DLD1 (cell line): ENCODE results near the gene SMIM21.

Experiments
- in situ Hi-C: cut with HindIII; loops from 2 replicates; pipeline ENCODE4 v1.10.0; 2017; ENCODE audit warnings: low sequenced_read_pairs

SMIM21 gene

DNA sequence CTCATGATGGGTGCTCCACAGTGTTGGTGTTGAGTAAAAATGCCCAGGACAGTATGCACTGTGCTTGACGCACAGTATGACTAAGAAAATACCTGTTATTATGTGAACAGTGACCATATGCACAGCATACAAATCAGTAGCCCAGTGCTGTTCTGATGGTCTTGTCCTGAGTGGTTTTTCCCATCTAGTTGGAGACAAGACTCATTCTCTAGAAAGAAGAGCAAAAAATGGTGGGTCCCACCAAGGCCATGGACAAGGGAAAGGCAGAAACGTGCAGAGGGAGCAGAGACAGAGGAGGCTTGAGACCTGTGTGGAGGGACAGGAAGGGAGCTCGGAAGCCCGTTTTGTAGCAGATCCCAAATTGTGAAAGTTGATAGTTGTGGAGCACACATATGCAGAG, 987 bp upstream of the SMIM21 start:
- in situ Hi-C loops = no loop called here

GRCh38 chr18:75422341-75422910, 5.1 kb downstream of the SMIM21 start:
- in situ Hi-C loops = no loop called here

GRCh38 chr18:75421656-75422055, 5.8 kb downstream of the SMIM21 start:
- in situ Hi-C loops = no loop called here

GRCh38 chr18:75418293-75419005, 9.1 kb downstream of the SMIM21 start:
- in situ Hi-C loops = no loop called here

- in situ Hi-C loops = no loop called here
Measured at GRCh38 chr18:75410611-75411010, 16.9 kb downstream of the SMIM21 start.

DNA sequence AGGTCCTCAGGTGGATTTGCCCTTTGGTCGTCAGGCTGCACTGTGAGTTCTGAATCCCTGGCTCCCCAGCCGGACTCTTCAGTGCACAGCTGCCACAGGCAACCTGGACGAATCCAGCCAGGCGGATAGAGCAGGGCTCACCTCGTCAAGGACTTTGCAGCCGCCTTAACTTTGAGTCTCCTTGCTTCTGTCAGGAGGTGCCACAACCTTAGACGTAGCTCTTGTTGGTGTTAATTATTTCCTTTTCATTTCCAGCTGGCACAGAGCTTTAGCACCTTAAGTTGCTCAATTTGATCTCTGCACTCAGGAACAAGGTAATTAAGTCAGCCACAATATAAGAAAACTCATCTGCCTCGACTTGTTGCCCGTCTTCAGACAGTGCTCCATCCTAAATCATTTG, 17.7 kb downstream of the SMIM21 start:
- in situ Hi-C loops = no loop called here

GRCh38 chr18:75408554-75409506, 18.7 kb downstream of the SMIM21 start:
- in situ Hi-C loops = no loop called here

DNA sequence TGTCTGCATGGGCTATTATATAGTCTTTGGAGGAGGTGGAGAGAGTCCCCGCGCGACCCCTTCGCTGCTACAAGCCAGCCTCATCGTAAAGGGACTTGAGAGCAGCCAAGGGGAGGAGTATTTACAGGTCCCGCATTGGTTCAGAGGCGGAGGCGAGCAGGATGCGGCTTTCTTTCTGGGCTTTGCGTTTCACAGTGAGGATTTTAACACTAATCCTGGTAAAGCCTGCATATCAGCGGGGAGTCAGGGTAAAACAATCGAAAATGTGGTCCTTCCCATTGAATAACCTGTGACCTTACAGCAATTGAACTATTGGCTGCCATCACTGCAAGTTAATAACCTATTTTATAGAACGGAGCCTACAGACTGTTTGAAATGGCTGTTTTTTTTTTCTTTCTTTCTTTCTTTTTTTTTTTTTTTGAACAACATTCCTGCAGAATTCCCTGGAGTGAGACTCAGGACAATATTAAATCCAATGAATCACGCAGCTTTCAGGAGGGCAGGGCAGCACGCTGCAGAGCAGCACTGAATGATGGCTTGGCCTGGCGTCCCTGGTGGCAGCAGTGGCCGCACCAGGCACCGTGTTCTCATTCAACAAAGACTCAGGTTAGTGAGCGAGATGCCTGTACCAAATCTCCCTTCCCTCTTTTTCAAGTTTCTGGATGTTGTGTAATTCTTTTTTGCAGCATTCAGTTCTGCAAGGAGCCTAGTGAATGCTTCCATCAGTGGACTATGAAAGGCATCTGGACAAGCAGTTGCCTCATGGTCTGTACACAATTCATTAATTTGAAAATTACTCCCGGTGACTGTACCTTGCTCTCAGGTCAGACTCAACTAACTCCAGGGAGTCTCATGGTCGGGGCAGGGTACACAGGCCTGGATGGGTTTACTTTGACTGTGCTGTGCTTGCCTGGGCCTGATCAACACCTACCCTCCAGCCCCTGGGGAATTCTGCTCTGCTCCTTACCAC, 19.8 kb downstream of the SMIM21 start:
- in situ Hi-C loops = no loop called here

DNA sequence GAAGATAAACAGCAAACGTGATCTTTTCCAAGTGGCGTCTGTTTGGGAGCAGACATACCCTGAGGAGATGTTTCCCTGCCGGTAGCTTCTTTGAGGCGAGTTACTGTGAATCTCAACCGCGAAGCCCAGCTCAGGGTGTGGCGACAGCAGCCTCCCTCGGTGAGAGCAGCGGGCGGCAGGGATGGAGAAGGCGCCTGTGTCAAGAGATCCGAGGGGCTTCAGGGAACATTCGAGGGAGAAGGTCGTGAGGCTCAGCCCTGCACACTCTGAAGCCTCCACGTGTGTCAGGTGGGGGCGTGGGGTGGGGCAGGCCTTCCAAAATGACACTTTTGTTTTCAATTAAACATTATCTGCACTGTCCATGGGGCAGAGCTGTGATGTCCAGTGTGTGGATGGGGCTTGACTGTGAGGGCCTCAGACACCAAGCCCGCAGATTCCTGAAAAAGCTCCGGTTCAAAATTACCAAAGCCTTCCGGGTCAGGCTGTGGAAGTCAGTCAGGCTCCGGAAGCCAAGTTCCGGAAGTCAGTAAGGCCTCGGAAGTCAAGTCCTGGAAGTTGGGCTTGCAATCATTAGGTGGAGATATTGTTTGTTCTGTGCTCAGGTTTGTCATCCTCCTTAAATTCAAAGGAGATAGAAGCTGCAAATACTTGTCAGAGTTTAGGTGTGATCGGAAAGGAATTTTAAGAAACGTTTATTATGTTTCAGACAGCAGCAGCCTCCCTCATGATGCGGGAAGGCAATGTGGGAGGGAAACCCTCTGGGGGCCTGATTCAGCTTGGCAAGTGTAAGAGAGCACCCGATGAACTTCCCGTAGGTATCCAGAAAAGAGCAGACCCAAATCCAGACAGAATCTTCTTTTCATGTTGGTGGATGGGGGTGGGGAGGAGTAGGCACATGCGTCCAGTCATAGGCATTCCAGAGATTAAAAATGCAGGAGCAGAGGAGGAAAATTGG, 20.7 kb downstream of the SMIM21 start:
- in situ Hi-C loops = no loop called here

- in situ Hi-C loops = no loop called here
Measured at GRCh38 chr18:75405351-75405750, 22.2 kb downstream of the SMIM21 start.

DNA sequence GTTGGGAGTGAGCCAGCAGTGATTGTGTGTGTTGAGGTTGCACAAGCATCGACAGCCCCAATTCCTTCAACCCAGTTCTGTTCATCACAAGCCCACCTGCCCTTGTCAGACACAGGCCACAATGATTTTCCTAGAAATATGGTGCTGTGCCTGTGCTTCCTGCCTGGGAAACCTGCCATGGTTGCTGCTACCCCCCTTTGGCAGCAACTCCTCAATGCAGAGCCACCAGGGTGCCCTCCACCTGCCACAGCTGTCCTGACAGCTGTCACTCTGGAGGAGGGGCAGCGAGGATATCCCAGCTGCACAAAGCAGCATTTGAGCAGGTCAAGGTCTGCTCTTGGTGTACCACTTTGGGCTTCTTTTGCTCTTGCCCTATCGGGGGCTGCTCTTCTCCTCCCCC, 27.1 kb downstream of the SMIM21 start:
- in situ Hi-C loops = no loop called here

DNA sequence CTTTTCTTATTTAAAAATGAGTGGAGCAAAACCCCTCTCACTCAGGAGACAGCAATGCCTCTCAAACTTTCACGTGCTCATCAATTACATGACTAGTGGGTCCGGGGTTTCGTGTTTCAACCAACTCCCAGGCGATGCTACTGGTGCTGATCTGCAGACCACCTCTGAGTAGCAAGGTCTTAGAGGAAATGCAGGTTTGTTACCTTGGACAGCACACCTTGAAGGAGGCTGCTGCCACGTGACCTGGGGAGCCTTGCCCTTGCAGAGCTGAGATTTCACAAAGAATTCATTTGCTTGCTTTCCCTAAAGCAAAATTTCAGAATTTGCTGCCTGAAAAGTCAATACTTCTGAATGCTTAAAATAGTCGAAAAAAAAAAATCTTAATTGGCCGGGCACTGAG, 32.4 kb downstream of the SMIM21 start:
- in situ Hi-C loops = no loop called here

DNA sequence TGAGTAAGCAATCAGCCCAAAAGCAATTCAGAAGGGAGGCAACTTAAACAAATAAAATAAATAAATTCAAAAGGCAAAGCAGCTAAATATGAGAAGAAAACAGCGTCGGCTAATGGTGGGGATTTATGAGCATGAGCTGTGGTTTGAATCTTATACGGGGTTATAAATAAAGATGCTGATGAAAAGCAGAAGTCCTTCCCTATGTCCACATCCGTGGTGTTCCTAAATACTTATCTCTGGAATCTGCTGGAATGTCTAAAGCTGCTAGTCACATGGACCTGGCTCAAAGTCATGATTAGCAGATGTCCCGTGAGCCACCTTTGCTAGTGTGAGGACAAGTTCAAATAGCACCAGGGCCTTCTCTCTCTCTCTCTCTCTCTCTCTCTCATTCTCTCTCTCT, 33.8 kb downstream of the SMIM21 start:
- in situ Hi-C loops = no loop called here

- in situ Hi-C loops = no loop called here
Measured at GRCh38 chr18:75392226-75392578, 35.3 kb downstream of the SMIM21 start.

DNA sequence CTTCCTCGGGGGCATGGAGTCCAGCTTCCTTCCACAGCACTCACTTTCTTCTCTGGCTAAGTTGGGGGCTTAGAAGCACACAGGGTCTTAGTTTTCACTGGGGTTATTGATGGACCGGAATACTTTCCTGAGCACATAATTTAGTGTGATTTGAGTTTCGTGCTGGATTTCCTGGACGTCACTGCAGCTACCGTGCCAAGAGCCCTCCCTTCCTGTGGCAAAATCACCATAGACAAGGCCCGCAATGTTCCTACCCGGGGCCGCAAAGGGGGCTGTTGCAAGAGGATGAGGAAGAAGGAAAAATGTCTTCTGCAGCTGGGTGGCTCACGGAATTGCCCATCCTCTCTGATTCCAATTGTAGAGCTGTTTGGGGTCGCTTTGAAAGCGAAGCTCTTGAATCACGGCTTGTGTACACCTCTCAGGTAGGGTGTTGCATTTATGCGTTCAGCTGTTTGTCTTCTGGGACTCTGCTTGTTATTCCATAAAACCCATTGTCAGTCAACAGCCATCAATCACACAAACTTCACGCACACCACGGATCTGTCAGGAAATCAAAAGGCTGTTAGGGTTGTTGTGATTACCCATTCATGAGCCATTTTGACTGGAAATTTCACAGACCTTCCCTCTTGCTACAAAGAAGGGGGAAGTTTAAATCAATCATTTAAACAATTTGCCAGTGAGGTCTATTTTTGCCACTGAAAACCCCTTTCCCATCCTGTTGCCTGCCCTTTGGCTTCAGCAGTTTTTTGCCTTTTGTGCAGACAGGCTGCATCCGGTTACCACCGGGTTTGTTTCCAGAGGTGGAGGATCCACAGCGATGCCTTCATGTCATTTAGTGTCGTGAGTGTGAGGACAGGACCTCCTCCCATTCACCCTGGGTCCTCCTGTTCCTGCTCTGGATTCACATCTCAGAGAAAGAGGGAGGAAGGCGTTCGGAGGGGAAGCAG, 36.0 kb downstream of the SMIM21 start:
- in situ Hi-C loops = no loop called here

DNA sequence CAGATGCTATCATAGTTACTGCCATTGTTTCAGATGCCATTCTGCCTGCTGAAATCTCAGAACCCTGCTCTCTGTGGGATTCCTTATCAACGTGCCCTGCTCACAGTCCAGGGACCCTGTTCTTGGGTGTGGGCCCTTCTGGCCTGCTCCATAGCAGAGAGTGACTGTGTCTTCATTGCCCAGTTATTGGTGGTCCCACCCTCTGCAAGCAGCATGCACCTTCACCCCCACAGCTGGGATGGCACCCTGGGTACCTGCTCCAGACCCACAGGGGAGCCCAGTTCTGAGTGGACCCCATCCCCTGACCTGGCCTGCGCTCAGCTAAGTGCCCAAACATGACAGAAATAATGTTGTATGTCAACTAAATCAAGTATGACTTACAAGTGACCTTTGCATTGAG, 36.6 kb downstream of the SMIM21 start:
- in situ Hi-C loops = no loop called here

GRCh38 chr18:75384144-75384543, 43.4 kb downstream of the SMIM21 start:
- in situ Hi-C loops = no loop called here
